HG03571 (cell line): ENCODE results near the gene CHD3.
A peak's percentile ranks its signal among the peaks of the same experiment; 100 is the strongest.
"Not testable (repeated sequence)": the region's sequence is repeated elsewhere in the genome, so short reads cannot be mapped to it uniquely, and the experiment has no call there.

Experiments
- ATAC-seq: cut with Tn5 transposase; IDR thresholded peaks from one replicate; pipeline ENCODE4 v1.9.1; 2021; ENCODE audit not compliant: unreplicated experiment

The CHD3 gene

DNA sequence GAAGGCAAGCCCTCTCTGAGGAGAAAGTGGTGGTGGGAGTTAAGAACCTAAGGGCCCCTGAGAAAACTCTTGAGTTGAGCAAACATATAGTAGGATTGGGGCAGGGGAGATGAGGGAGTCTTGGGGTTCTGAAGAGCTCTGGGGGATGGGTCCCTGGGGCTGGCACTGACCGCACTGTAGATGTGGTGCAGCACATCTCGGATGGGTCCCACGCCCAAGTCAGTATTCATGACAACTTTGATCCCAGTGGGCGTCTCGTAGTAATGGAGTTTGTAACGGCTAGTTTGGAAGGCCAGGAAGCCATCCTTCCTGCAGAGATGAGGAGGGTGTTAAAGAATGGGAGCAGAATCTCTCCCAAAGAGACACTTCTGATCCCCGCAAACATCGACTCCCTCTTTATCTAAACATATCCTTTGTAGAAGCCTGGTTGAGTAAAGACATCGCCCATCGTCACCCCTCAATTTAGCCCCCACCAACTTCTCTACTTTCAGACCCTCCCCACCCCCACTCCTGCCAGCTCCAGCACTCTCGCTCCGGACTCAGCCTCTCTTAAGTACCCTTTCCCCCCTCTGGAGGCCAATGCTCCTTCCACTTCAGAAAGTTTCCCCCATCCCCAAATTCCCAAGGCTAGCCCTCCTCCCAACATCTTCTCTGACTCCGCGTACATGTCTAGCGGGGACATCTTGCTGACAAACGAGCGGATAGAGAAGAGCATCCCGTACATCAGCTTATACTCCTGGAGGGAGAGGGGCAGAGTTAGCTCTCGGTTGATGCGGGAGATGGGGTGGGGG is 42.4 kb downstream of the CHD3 start:
- no peak for ATAC-seq

DNA sequence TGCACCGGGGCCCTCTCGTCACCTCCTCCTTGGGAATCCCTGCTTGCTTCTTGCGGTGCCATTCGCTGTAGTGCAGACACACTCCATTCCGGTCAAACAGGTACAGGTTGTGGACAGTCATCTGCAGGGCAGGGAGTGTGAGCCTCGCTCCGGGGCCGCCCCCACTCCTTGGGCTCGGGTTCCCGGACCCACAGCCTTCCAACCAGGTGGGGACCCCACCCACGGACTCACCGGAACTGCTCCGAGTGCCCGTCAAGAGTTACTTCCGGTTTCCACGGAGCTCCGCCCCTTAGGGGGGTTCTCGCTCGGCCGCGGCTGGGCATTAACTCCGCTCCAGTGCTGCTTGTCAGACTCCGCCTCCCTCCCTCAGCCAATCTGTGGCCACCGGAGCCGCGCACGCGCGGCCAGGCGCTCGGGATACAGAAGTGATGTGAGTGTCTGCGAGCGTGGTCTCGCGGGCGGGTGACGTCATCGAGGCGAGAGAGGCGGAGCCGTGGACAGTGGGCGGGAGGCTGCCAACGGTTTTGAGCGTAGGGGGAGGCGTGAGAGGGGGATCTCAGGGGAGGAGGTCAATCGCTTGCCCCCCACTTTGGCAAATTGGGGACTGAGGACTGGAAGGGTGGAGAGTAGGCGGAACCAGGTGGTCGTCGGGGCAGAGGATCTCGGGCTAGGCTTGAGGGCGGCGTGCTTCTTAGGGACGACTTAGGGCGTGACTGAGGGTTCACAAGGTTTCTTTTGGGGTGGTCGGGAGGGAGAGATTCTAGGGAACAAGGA is 43.3 kb downstream of the CHD3 start, which contains the start of the genes CNTROB and TRAPPC1:
TSS of gene CNTROB (plus strand) at position 498 of the 774 bp plus-strand sequence. CDS start 874 bp downstream, outside the sequence.
TSS of gene TRAPPC1 (minus strand) at position 238 of the 774 bp plus-strand sequence. CDS start at position 121, 117 bp downstream.
- peak; percentile 92 for ATAC-seq

DNA sequence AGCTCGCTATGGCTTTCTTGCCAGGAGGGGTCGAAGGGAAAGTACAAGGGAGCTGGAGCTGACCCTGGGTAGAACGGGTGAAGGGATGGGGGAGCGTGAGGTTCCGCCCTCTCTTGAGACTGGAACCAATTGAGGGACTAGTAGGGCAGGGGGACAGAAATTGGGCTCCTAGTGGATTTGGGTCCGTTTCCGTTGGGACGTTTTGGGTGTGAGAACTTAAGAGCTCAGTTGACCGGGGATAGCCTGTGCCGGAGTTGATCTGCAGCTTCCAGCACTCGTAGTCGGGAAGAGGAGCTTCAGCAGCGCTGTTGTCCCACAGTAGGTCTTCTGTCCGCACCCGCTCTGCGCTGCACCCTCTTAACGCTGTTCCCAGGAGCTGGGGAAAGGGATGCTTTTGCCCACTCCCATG is 43.9 kb downstream of the CHD3 start:
- peak; percentile 10 for ATAC-seq

DNA sequence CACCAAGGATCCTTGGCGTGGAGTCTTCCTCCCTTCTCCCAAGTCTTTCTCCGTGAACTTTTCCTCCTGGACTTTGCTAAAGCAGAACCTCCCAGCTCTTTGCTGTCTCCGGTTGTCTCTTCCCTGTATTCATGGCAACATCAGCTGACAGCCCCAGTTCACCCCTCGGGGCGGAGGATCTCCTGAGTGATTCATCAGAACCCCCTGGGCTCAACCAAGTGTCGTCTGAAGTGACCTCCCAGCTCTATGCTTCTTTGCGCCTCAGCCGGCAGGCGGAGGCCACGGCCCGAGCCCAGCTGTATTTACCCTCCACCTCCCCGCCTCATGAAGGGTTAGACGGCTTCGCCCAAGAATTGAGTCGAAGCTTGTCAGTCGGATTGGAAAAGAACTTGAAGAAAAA is 44.4 kb downstream of the CHD3 start:
- no peak for ATAC-seq

DNA sequence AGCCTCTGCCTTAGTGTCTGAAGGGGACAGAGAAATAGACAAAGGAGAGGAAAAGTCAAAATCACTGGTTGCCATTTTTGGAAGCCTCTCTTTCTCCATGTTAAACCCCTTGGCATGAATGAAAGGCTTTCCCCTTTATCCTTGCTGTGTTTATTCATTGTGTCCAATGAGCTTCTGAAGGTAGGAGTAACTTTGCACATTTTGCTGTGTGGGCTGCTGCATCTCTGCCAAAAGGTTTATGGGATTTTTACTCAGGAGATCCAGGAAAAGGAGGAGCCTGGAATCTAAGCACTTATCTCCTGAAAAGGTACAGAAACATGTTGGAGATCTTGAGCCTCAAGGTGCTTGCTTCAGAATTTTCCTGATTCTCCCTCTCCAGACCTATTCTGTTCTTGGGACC is 47.3 kb downstream of the CHD3 start:
- ATAC-seq, result no peak

DNA sequence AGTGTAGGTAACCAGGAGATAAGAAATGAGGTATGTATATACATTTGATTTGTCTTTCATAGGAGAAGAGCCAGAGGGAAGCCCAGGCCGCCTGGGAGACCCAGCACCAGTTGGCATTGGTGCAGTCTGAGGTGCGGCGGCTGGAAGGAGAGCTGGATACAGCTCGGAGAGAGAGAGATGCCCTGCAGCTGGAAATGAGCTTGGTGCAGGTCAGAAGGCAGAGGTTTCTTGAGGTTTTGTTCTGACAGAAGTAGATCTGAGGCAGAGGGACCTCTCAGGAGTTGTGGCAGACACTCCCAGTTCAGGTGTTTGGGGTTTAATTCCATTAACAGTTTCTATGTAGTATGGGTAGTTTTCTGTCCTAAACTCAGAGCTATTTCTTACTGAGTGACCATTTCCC is 51.4 kb downstream of the CHD3 start:
- ATAC-seq, result no peak

DNA sequence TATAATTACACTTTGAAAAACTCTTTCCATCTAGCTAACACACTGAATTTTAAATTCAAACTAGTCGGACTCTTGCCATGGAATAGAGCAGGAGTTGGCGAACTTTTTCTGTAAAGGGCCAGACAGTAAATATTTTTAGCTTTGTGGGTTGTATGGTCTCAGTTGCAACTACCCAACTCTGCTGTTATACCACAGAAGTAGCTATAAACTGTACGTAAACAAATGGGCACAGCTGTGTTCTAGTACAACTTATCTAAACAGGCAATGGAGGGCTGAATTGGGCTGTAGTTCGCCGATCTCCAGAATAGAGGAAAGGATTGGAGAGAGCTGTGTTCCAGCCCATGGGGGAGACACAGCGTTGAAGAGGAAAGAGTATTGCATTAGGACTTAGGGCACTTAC is 52.2 kb downstream of the CHD3 start:
- ATAC-seq, result no peak

DNA sequence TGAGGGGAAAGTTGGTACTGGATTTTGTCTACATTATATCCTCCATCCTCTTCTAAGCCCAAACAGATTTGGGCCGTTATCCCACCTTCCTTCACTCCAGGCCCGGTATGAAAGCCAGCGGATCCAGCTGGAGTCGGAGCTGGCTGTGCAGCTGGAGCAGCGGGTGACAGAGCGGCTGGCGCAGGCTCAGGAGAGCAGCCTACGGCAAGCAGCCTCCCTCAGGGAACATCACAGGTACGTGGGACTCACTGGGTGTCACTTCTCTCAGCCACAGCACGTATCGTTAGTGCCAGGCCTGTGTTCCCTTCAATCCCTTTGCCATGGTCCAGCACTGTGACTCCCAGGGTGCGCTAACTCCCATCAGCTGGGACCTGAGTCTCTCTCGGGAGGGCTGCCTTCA is 54.7 kb downstream of the CHD3 start:
- ATAC-seq, result no peak

DNA sequence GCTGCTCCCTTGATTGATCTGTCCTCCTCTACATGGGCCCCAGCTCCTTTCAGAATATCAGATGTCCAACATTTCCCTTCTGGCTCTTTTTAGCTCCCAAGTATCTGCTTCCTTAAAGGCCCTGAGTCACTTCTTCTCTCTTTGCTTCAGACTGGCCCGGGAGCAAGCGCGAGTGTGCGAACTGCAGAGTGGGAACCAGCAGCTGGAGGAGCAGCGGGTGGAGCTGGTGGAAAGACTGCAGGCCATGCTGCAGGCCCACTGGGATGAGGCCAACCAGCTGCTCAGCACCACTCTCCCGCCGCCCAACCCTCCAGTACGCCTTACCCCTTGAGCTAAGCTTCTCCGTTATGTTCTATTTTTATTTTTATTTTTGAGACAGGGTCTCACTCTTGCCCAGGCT is 55.7 kb downstream of the CHD3 start:
- no peak for ATAC-seq

DNA sequence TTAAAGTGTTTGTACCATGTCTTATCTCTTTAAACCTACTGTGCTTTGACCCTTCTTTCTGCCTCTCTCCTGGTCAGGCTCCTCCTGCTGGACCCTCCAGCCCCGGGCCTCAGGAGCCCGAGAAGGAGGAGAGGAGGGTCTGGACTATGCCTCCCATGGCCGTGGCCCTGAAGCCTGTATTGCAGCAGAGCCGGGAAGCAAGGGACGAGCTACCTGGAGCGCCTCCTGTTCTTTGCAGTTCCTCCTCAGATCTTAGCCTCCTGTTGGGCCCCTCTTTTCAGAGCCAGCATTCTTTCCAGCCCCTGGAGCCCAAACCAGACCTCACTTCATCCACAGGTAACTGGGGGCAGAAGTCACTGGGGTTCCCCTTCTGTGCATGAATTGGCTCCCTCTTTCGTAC is 57.1 kb downstream of the CHD3 start:
- ATAC-seq, result no peak

DNA sequence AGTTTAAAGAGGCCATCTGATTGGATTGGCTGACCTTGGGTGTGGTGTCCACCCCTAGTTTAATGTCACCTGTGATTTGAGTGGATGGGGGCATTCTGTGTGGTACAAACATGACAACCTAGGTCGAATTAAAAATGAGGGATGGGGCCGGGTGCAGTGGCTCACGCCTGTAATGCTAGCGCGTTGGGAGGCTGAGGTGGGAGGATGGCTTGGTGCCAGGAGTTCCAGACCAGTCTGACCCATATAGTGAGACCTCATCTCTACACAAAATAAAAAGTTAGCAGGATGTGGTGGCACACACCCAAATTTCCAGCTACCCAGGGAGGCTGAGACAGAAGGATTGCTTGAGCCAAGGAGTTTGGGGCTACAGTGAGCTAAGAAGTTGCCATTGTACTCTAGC is 57.9 kb downstream of the CHD3 start:
- ATAC-seq, result no peak

DNA sequence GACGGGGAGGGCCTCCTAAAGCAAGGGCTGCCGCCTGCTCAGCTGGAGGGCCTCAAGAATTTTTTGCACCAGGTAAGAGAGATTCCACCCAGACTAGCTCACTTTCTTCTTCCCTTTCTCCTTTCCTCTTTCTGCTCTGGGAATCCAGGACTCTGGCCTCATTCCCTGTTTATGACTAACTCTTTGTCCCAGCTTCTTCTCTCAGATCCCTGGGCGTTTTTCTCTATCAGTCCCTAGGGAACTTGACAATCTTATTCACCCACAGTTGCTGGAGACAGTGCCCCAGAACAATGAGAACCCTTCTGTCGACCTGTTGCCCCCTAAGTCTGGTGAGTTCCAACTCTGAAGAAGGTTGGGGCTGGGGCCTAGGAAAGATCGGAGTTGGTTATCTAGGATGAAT is 59.1 kb downstream of the CHD3 start:
- ATAC-seq, result no peak

DNA sequence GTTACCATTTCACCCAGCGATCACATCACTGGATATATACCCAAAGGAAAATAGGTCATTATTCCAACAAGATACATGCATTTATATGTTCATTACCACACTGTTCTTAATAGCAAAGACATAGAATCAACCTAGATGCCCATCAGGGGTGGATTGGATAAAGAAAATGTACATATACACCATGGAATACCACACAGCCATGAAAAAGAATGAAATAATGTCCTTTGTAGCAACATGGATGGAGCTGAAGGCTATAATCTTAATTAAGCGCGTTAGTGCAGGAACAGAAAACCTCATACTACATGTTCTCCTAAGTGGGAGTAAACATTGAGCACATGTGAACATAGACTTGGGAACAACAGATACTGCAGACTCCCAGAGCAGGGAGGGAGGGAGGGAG is 62.0 kb downstream of the CHD3 start:
- ATAC-seq, result no peak

DNA sequence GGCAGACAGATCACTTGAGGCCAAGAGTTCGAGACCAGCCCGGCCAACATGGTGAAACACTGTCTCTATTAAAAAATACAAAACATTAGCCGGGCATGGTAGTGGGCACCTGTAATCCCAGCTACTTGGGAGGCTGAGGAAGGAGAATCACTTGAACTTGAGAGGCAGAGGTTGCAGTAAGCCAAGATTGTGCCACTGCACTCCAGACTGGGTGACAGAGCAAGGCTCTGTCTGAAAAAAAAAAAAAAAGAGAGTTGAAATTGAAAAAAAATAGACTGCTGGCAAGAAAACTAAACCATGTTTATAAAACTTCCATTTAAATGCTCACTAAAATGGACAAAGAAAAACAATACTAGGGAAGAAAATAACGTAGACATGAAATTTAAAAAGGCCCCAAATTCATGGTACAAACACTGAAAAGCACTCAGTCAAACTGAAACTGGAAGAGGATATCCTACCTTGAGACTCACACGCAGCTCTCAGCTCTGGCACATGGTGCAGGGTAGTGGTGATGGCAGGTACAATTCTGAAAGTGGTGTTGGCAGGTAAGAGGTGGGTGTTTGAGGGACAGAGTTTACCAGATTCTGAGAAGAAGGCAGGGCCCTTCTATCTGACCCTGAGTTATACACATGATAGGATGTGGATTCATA is 62.7 kb downstream of the CHD3 start:
- no peak for ATAC-seq

DNA sequence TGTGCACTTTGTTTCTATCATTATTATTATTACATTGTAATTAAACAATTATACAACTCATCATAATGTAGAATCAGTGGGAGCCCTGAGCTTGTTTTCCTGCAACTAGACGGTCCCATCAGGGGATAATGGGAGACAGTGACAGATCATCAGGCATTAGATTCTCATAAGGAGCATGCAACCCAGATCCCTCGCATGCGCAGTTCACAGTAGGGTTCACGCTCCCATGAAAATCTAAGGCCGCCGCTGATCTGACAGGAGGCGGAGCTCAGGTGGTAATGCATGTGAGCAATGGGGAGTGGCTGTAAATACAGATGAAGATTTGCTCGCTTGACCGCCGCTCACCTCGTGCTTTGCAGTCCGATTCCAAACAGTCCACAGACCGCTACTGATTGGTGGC is 64.7 kb downstream of the CHD3 start:
- ATAC-seq, result not testable (repeated sequence)

DNA sequence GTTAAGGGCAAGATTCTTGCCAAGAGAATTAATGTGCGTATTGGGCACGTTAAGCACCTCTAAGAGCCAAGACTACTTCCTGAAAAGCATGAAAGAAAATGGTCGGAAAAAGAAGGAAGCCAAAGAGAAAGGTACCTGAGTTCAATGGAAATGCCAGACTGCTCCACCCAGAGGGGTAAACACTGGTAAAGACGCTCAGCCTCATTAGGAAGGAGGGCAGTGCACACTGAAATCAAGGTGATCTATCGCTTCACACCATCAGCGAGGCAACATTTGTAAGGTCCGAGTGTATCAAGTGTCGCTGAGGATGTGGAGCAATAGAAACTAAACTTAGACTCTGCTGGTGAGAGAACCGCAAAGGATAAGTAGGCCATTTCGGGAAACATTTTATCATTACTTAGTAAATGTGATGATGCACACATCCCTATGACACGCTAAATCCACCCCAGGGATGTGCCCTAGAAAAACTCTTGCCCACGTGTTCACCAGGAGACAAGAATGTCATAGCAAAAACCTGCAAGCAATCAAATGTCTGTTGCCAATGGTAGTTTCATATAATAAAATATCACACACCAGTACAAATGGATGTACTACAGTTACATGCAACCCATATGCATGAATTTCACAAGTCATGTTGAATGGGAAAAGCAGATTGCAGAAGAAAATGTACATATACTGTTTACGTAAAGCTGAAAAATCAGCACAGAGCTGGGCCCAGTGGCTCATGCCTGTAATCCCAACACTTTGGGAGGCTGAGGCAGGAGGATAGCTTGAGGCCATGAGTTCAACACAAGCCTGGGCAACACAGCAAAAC is 67.0 kb downstream of the CHD3 start:
- no peak for ATAC-seq

DNA sequence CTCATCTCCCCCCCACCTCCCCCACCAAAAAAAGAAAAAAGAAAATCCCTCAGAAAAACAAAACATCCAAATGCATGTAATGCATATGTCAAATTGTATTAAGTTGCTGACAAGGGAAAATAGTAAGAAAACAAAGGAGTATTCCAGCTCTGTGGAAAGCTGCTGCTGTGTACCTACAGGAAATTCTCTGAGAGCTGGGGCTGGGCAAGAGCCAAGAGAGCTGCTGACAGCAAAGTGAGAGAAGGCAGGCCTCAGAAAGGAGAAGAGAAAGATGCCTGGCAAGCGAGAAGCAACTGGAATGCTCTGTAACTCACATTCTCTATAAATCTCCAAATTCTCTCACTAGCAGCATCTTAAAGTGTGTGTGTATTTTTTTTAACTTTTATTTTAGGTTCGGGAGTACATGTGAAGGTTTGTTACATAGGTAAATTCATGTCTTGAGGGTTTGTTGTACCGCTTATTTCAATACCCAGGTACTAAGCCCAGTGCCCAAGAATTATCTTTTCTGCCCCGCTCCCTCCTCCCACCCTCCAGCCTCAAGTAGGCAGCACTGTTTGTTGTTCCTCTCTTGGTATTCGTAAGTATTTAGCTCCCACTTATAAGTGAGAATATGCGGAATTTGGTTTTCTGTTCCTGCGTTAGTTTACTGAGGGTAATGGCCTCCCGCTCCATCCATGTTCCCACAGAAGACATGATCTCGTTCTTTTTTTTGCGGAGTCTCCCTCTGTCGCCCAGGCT is 67.8 kb downstream of the CHD3 start:
- no peak for ATAC-seq

DNA sequence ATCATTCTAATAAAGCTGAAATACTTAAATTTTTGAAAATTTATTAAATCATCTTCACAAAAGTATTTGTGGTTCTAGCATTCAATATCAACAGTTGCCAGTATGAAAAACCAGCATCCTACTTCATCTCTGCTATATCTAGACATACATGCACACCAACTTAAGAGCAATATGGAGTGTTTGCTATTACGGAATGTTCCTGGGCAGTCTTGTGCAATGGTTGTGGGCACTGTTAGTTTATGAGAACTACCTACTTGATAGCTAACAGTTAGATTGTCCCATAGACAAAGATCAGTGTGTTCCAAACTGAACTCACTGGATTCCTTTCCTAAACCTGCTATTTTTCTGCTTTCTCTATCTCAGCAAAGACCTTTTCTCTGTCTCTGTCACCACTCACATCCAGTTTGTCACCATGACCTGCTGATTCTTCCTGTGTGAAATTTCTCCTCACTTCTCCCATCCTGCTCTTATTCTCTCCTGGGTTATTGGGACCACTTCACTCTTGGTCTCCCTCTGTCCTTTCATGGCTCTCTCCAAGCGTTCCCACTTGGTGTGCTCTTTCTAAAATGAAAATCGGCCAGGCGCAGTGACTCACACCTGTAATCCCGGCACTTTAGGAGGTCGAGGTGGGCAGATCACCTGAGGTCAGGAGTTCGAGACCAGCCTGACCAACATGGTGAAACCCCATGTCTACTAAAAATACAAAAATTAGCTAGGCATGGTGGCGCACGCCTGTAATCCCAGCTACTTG is 71.1 kb downstream of the CHD3 start:
- no peak for ATAC-seq

DNA sequence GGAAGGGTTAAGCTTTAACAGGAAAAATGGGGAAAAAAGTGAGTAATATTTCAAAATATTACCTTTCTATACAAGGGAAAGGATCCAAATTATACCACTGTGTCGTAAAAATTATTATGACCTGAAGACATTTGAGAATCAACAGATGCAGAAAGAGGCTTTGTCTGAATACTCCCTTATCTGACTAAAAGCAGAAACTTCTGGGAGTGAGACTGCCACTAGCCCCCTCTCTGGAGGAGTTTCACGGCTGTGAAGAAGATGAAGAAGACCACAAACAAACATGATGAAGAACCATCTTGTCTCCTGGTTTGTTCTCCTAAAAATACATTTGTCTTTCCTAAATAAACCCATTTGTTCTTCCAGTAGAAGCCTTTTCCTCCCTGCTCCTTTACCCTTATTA is 72.8 kb downstream of the CHD3 start:
- no peak for ATAC-seq
